Vagina (tissue), 2 donors: ENCODE results near the gene SPOCK1.

Experiments used
- POLR2A ChIP-seq, 2 donors: fragments of 450-650 bp; IDR thresholded peaks; one replicate each; pipeline ENCODE4 v1.6.1; 2017; ENCODE audit warnings: antibody characterized with exemption in 2 of 2, mild to moderate bottlenecking in 2 of 2, moderate library complexity in 2 of 2
- POLR2AphosphoS5 ChIP-seq, 2 donors: sonication (generic); formaldehyde crosslinking; IDR thresholded peaks; one replicate each; pipeline ENCODE4 v1.9.0; 2017; ENCODE audit warnings: antibody characterized with exemption in 2 of 2, mild to moderate bottlenecking in 2 of 2, low read depth in 1 of 2; ENCODE audit not compliant: insufficient read depth in 1 of 2
- TF ChIP-seq, protein P1 (sequence below), 3 experiments: fragments of 450-650 bp in 2 of 3; fragments of 200-600 bp in 1 of 3; sonication (generic) in 1 of 3; IDR thresholded peaks; one replicate each; pipeline ENCODE4 v1.5.1; 2017 to 2019; ENCODE audit warnings: antibody characterized with exemption in 3 of 3, mild to moderate bottlenecking in 2 of 3, moderate library complexity in 2 of 3

- TF ChIP-seq POLR2A (IDR thresholded peaks at IDR 0.05): no peak
- TF ChIP-seq, protein P1, sequence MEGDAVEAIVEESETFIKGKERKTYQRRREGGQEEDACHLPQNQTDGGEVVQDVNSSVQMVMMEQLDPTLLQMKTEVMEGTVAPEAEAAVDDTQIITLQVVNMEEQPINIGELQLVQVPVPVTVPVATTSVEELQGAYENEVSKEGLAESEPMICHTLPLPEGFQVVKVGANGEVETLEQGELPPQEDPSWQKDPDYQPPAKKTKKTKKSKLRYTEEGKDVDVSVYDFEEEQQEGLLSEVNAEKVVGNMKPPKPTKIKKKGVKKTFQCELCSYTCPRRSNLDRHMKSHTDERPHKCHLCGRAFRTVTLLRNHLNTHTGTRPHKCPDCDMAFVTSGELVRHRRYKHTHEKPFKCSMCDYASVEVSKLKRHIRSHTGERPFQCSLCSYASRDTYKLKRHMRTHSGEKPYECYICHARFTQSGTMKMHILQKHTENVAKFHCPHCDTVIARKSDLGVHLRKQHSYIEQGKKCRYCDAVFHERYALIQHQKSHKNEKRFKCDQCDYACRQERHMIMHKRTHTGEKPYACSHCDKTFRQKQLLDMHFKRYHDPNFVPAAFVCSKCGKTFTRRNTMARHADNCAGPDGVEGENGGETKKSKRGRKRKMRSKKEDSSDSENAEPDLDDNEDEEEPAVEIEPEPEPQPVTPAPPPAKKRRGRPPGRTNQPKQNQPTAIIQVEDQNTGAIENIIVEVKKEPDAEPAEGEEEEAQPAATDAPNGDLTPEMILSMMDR (IDR thresholded peaks at IDR 0.05): no peak
- TF ChIP-seq POLR2AphosphoS5 (IDR thresholded peaks at IDR 0.05; ENCODE audit: insufficient read depth in 1 of 2, low read depth in 1 of 2): no peak
These were observed 57.6 kb downstream of the SPOCK1 start for GRCh38 chr5:137441476-137441875.
